ENCODE data around the gene KCNK3.

DNA sequence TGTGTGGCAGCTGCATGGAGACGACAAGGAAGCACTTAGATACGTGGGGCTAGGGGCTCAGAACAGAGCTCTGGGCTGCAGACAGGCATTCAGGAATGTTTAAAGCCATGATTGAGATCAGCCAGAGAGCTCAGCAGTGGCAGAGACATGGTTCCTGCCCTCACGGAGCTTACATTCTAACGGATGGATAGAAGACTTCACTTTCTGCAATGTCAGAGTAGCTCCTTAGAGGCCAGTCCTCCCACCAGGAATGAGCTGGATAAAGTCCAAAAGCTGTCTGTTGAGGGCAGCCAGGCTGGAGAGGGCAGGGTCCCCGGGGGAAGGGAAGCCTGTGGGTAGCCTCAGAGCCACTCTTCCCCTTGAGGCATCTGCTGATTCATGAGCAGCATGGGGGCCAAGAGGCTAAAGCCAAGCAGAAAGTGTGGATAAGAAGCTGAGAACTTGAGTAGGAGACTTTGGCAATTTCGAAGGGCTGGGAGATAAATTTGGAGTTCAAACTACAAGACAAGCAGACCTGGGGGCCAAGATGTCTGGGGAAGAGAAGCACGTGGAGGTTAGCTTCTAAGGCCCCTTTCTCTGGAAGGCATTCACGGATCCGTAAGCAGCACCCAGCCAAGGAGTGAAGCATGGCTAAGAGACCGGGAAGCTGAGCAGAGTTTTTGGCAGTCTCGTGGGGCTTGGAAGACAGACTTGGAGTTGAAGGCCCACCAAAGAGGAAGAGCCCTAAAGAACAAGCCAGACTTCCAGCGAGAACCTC, 41.6 kb upstream of the KCNK3 start:
- TF ChIP-seq, protein P1, sequence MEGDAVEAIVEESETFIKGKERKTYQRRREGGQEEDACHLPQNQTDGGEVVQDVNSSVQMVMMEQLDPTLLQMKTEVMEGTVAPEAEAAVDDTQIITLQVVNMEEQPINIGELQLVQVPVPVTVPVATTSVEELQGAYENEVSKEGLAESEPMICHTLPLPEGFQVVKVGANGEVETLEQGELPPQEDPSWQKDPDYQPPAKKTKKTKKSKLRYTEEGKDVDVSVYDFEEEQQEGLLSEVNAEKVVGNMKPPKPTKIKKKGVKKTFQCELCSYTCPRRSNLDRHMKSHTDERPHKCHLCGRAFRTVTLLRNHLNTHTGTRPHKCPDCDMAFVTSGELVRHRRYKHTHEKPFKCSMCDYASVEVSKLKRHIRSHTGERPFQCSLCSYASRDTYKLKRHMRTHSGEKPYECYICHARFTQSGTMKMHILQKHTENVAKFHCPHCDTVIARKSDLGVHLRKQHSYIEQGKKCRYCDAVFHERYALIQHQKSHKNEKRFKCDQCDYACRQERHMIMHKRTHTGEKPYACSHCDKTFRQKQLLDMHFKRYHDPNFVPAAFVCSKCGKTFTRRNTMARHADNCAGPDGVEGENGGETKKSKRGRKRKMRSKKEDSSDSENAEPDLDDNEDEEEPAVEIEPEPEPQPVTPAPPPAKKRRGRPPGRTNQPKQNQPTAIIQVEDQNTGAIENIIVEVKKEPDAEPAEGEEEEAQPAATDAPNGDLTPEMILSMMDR (IDR thresholded peaks at IDR 0.05), result no peak
- TF ChIP-seq POLR2A (IDR thresholded peaks at IDR 0.05), result no peak
